GM18951 (cell line): ENCODE data around the gene AGBL1.
"Not testable (repeated sequence)": the region's sequence is repeated elsewhere in the genome, so short reads cannot be mapped to it uniquely, and the experiment has no call there.

Source experiments
- POLR2A ChIP-seq: IDR thresholded peaks from 4 replicates; pipeline ENCODE4 v1.6.1; 2011; ENCODE audit warnings: mild to moderate bottlenecking; ENCODE audit not compliant: insufficient read length, insufficient read depth; ENCODE audit errors: extremely low read depth
- in situ Hi-C: fragments of 300-500 bp; cut with MboI; formaldehyde crosslinking; loops from one replicate; pipeline ENCODE4 v1.12.0; 2022; ENCODE audit warnings: low sequenced_read_pairs, mixed read lengths, inconsistent platforms; ENCODE audit not compliant: unreplicated experiment

AGBL1 gene

DNA sequence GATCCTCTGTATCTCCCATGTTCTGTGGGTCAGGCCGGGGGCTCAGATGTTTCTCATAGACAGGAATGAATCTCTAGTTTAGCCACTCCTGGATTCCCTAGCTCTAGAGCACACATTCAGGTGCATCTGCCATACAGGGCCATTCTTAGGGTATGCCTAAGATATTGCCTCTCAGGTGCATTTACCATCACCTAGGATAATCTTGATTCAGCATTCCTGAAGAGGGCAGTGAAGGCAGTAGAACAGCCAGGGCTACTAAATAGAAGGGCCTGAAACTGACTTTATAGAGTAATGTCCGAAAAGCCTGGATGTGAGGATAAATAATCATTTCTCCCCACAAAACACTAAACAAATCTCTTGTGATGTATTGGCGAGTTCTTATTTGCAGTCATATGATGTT is 882.0 kb downstream of the AGBL1 start:
- in situ Hi-C loops, result no loop called here

DNA sequence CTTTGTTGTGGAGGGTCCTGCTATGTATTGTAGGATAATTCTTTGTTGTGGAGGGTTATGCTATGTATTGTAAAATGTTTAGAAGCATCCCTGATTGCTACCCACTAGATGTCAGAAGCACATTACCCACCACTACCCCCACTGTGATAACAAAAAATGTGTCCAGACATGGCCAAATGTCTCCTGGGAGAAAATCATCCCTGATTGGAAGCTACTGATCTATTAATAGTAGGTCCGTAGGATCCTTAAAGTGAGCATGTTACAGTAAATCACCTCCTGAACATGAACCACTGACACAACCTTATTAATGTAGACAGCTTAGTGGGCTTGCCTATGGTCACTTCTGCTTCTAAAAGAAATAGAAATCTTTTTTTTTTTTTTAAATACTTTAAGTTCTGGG is 884.6 kb downstream of the AGBL1 start:
- TF ChIP-seq POLR2A, result no peak
- in situ Hi-C loops, result no loop called here

More for the DNA sequence above, 882.0 kb downstream of the AGBL1 start:
- TF ChIP-seq POLR2A, result no peak

GRCh38 chr15:86968244-86968643 is 888.6 kb downstream of the AGBL1 start:
- in situ Hi-C loops, result no loop called here
- no peak for TF ChIP-seq POLR2A

DNA sequence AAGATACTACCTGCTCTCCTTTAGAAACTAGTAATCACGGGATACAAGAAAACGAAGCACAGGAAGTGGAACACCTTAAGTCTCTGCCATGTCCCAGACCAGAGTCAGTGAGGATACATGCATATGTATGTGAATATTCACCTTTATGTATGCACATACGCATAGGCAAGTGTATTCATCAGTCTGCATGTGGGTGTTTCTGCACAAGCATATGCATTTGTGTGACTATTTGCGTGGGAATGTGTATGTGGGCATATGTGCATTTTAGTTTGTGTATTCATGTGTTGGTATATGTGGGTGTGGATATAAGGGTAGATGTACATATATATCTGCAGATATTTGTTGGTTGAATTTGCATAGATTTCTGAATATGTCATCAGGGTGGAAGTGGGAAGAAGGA is 889.7 kb downstream of the AGBL1 start:
- in situ Hi-C loops, result no loop called here
- TF ChIP-seq POLR2A, result no peak

- in situ Hi-C loops, result no loop called here
- no peak for TF ChIP-seq POLR2A
Observed at GRCh38 chr15:86973284-86973844, 893.7 kb downstream of the AGBL1 start.

GRCh38 chr15:86988033-86988432 is 908.4 kb downstream of the AGBL1 start:
- TF ChIP-seq POLR2A, result no peak
- in situ Hi-C loops, result no loop called here

DNA sequence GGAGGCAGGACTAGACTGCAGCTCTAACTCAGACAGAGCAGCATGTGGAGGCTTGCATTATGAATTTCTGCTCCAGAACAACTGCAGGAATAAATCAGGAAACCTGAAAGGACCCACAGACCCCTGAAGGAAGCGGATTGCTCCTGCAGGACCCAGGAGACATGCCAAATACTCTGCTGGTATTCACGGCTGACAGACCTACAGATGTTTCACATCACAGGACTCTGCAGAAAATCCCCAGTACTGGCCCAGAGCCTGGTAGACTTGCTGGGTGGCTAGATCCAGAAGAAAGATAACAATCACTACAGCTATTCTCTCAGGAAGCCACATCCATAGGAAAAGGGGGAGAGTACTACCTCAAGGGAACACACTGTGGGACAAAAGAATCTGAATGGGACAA is 942.1 kb downstream of the AGBL1 start:
- in situ Hi-C loops, result no loop called here
- no peak for TF ChIP-seq POLR2A

GRCh38 chr15:87031540-87032230 is 952.0 kb downstream of the AGBL1 start:
- in situ Hi-C loops, result no loop called here

DNA sequence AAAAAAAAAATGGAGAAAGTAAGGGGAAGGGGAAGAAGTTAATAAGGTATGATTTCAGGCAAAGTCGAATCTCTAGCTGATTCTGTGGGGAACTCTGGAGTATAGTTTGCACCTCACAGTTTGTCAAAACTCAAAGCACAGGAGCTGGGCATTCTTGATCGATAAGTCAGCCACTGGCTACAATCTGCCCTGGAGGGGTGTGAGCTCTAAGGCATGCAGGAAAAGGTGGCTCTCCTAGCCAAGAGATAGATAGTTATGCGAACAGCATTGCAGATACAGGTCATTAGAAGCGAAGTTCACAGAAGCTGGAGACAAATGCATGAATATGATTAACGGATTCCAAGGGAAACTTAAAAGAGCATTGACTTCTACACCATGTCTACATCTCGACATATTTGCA is 952.6 kb downstream of the AGBL1 start:
- in situ Hi-C loops, result no loop called here
- no peak for TF ChIP-seq POLR2A

More at GRCh38 chr15:87031540-87032230, 952.0 kb downstream of the AGBL1 start:
- no peak for TF ChIP-seq POLR2A

- TF ChIP-seq POLR2A, result no peak
Observed at GRCh38 chr15:87033056-87033455, 953.4 kb downstream of the AGBL1 start.

GRCh38 chr15:87034886-87035285 is 955.2 kb downstream of the AGBL1 start:
- in situ Hi-C loops, result no loop called here
- TF ChIP-seq POLR2A, result no peak

More at GRCh38 chr15:87033056-87033455, 953.4 kb downstream of the AGBL1 start:
- in situ Hi-C loops, result no loop called here

- in situ Hi-C loops, result no loop called here
Observed at GRCh38 chr15:87038404-87038803, 958.7 kb downstream of the AGBL1 start.

GRCh38 chr15:87042619-87043018 is 962.9 kb downstream of the AGBL1 start:
- in situ Hi-C loops, result not testable (repeated sequence)

More at GRCh38 chr15:87038404-87038803, 958.7 kb downstream of the AGBL1 start:
- no peak for TF ChIP-seq POLR2A

- no peak for TF ChIP-seq POLR2A
- in situ Hi-C loops, result no loop called here
Observed at GRCh38 chr15:87045746-87046145, 966.1 kb downstream of the AGBL1 start.

- TF ChIP-seq POLR2A, result no peak
- in situ Hi-C loops, result no loop called here
Observed at GRCh38 chr15:87047203-87047965, 967.7 kb downstream of the AGBL1 start.
